Measurements from ENCODE around the gene DHX57. TPM values are rescaled to one million over a fixed set of nuclear protein-coding genes. Genes with fewer than 3 reads are reported as not detected.

Gene DHX57
- total RNA-seq, 1 donor from 2014 or later = 33.9 TPM

DNA sequence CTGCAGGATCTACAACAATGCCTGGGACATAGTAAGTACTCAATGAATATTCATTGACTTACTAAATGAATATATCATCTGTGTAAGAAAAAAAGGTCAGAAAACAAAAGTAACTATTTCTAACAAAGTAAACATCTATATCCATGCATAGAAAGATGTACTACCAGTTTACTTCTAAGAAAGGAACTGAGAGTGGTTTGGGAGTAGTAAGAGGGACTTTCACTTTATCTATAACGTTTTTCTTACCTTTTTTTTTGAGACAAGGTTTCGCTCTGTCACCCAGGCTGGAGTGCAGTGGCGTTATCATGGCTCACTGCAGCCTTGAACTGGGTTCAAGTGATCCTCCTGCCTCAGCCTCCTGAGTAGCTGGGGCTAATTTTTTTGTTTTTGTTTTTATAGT, 25.7 kb downstream of the DHX57 start:
- Mint-ChIP-seq H3K4me1 (no peaks in the 10 kb centered on the region), H3K4me3 (no peak overlapping the region), H3K36me3 (peaks cover 14% of the 10 kb centered on the region), H3K27ac (no peak overlapping the region), H3K9me3 (no peaks in the 10 kb centered on the region), H3K27me3 (ENCODE audit: insufficient read depth, low read depth) (no peaks in the 10 kb centered on the region)
- no peak overlapping the region for H3K9ac ChIP-seq
- no peaks in the 10 kb centered on the region for H3F3A ChIP-seq (ENCODE audit: low read depth)
- no peak overlapping the region for H3K27ac ChIP-seq
- no peak overlapping the region for H3K4me3 ChIP-seq
- H3K27me3 ChIP-seq = no peaks in the 10 kb centered on the region
- no peak overlapping the region for H2AFZ ChIP-seq (replicated peaks)
- H3K4me2 ChIP-seq = no peak overlapping the region
- no peak for TF ChIP-seq EZH2phosphoT487 (IDR thresholded peaks at IDR 0.05)
- TF ChIP-seq EZH2 (IDR thresholded peaks at IDR 0.05) = no peak
- TF ChIP-seq, protein P1, sequence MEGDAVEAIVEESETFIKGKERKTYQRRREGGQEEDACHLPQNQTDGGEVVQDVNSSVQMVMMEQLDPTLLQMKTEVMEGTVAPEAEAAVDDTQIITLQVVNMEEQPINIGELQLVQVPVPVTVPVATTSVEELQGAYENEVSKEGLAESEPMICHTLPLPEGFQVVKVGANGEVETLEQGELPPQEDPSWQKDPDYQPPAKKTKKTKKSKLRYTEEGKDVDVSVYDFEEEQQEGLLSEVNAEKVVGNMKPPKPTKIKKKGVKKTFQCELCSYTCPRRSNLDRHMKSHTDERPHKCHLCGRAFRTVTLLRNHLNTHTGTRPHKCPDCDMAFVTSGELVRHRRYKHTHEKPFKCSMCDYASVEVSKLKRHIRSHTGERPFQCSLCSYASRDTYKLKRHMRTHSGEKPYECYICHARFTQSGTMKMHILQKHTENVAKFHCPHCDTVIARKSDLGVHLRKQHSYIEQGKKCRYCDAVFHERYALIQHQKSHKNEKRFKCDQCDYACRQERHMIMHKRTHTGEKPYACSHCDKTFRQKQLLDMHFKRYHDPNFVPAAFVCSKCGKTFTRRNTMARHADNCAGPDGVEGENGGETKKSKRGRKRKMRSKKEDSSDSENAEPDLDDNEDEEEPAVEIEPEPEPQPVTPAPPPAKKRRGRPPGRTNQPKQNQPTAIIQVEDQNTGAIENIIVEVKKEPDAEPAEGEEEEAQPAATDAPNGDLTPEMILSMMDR (IDR thresholded peaks at IDR 0.05) = no peak
- H3K79me2 ChIP-seq (ENCODE audit: low read depth) = no peaks in the 10 kb centered on the region
- H3K36me3 ChIP-seq = peaks cover 6% of the 10 kb centered on the region
- H3K4me1 ChIP-seq = no peaks in the 10 kb centered on the region
- DNase-seq (ENCODE audit: low spot score) = no peak
- no peaks in the 10 kb centered on the region for H3K9me3 ChIP-seq (ENCODE audit: low read depth)
- no peaks in the 10 kb centered on the region for H4K20me1 ChIP-seq (ENCODE audit: low read depth)

DNA sequence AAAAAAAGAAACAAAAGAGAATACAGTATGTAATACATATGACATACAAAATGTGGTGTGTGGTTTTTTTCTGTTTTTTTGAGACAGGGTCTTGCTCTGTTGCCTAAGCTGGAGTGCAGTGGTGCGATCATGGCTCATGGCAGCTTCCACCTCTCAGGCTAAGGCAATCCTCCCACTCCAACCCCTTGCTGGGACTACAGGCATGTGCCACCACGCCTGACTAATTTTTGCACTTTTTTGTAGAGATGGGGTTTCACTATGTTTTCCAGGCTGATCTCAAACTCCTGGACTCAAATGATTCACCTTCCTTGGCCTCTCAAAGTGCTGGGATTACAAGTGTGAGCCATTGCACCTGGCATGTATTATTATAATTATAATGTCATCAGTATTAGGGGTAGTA, 38.9 kb downstream of the DHX57 start:
- H3K4me3 ChIP-seq = no peak overlapping the region

DNA sequence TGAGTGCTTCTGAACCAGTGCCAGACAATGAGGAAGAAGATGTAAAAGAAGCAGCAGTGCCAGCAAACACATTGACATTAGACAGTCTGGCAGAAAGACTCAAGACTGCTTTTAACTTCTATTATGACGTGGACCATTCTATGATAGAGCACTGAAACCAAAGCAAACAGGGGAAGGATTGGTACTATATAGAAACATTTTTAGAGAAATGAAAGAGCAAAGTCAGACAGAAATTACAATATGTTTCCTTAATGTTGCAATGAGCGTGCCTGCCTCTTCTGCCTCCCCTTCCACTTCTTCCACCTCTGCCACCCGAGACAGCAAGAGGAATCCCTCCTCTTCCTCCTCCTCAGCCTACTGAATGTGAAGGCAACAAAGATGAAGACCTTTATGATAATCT, 39.7 kb downstream of the DHX57 start:
- H3F3A ChIP-seq (ENCODE audit: low read depth) = no peaks in the 10 kb centered on the region
- no peaks in the 10 kb centered on the region for H3K9me3 Mint-ChIP-seq
- H3K79me2 ChIP-seq (ENCODE audit: low read depth) = no peaks in the 10 kb centered on the region
- peaks cover 15% of the 10 kb centered on the region for H3K36me3 Mint-ChIP-seq
- H3K4me1 ChIP-seq = no peaks in the 10 kb centered on the region
- no peak overlapping the region for H3K4me2 ChIP-seq
- no peaks in the 10 kb centered on the region for H3K27me3 ChIP-seq
- no peak for DNase-seq (ENCODE audit: low spot score)
- no peaks in the 10 kb centered on the region for H3K4me1 Mint-ChIP-seq
- no peak overlapping the region for H3K4me3 ChIP-seq
- no peak overlapping the region for H3K27ac ChIP-seq
- H3K9ac ChIP-seq = no peak overlapping the region
- no peaks in the 10 kb centered on the region for H3K9me3 ChIP-seq (ENCODE audit: low read depth)
- peaks cover 5% of the 10 kb centered on the region for H3K36me3 ChIP-seq
- no peaks in the 10 kb centered on the region for H4K20me1 ChIP-seq (ENCODE audit: low read depth)
- no peaks in the 10 kb centered on the region for H3K27me3 Mint-ChIP-seq (ENCODE audit: insufficient read depth, low read depth)
- no peak overlapping the region for H2AFZ ChIP-seq (replicated peaks)
- TF ChIP-seq EZH2phosphoT487 (IDR thresholded peaks at IDR 0.05) (no peak), EZH2 (IDR thresholded peaks at IDR 0.05) (no peak)
- TF ChIP-seq, protein P1 (IDR thresholded peaks at IDR 0.05) = no peak
- H3K4me3 Mint-ChIP-seq = no peak overlapping the region
- H3K27ac Mint-ChIP-seq = no peak overlapping the region

More for the DNA sequence above, 38.9 kb downstream of the DHX57 start:
- Mint-ChIP-seq H3K36me3 (peaks cover 18% of the 10 kb centered on the region), H3K27me3 (ENCODE audit: insufficient read depth, low read depth) (no peaks in the 10 kb centered on the region), H3K4me3 (no peak overlapping the region), H3K9me3 (no peaks in the 10 kb centered on the region), H3K27ac (no peak overlapping the region), H3K4me1 (no peaks in the 10 kb centered on the region)
- Histone ChIP-seq H3K27ac (no peak overlapping the region), H4K20me1 (ENCODE audit: low read depth) (no peaks in the 10 kb centered on the region), H3K27me3 (no peaks in the 10 kb centered on the region), H2AFZ (replicated peaks) (no peak overlapping the region), H3K9ac (no peak overlapping the region), H3K4me1 (no peaks in the 10 kb centered on the region), H3K4me2 (no peak overlapping the region), H3K36me3 (peaks cover 5% of the 10 kb centered on the region), H3K9me3 (ENCODE audit: low read depth) (no peaks in the 10 kb centered on the region), H3F3A (ENCODE audit: low read depth) (no peaks in the 10 kb centered on the region), H3K79me2 (ENCODE audit: low read depth) (no peaks in the 10 kb centered on the region)
- DNase-seq (ENCODE audit: low spot score) = no peak
- TF ChIP-seq EZH2phosphoT487 (IDR thresholded peaks at IDR 0.05) = no peak
- TF ChIP-seq, protein P1 (IDR thresholded peaks at IDR 0.05) = no peak
- no peak for TF ChIP-seq EZH2 (IDR thresholded peaks at IDR 0.05)
